ENCODE measurements around the gene BRAP.
"Not testable (repeated sequence)": the region's sequence is repeated elsewhere in the genome, so short reads cannot be mapped to it uniquely, and the experiment has no call there.

The BRAP gene

DNA sequence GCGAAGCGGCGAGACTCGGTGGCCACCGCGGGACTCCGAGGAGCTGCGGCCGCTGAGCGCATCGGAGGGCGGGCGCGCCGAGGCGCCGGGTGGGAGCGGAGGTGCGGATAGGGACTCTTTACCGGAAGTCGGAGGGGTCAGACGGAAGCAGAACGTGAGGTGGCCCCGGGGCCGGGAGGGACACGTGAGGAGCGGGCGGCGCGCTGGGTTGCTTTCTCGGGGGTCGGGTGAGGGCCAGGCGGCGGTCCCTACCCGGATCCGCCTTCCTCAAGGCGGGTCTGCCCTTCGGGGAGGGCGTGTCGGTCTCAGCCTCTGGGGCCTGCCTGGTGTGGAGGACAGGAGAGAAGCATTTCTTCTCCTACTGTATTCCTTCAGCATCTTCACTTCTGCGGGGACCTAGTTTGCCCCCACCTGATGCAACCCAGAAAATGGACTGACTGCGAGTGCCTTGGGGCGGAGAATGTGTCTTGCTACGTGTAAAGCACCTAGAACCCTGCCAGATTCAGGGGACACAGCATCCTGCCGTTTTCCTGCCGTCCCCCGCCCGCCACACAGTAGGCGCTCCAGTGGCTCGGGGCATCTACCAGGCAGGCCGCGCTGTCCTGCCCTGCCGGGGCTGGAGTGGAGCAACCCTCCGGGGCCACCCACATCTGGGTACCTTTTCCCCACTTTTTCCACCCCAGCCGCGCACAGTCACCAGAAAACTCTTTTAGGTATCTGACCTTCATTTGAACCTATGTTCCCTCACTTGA lies 86.1 kb downstream of the BRAP start:
- Histone ChIP-seq H3K27ac (ENCODE audit: low read depth, low read length) (peak overlapping the region; percentile 92), H3K9ac (ENCODE audit: low read length) (peak overlapping the region; percentile 84), H3K4me3 (ENCODE audit: low read length) (peak overlapping the region; percentile 78), H3K27me3 (ENCODE audit: control insufficient read depth, insufficient read depth, low read length) (no peaks in the 10 kb centered on the region), H3K4me1 (ENCODE audit: control insufficient read depth, insufficient read depth, low read length) (peaks cover 7% of the 10 kb centered on the region), H3K36me3 (ENCODE audit: control insufficient read depth, insufficient read depth, low read length) (no peaks in the 10 kb centered on the region)

DNA sequence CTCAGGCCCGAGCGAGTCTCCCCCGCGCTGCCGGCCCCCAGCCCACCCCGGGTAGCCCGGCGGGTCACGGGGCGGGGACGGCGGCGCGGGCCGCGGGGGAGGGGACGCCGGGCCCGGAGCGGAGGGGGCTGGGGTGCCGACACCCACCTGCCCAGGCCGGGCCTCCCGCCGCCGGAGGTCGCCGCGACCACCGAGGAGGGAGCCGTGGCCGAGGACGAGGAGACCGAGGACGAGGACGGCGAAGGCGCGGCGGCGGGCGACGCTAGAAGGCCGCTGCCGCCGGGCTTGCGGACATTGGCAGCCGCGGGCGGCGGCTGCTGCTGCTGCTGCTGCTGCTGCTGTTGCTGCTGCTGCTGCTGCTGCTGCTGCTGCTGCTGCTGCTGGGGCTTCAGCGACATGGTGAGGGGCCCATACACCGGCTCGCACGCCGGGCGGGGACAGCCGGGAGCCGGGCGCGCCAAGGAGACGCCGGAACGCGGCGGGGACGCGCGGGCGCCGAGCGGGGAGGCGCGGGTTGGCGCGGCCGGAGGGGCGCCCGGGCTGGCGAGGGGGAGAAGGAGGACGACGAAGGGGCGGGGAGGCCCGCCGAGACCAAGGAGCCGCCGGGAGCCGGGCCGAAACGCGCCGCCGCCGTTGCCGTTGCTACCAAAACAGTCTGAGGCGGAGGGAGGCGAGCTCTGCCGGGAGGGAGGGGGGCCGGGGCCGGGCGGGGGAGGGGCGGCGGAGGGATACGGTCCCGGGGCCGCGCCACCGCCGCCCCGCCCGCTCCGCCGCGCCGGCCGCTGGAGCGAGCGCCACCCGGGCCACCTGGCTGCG lies 86.9 kb downstream of the BRAP start, which contains the start of gene ATXN2:
TSS of gene ATXN2 (minus strand) at position 679 of the 816 bp plus-strand sequence. CDS start at position 398, 281 bp downstream.
- Histone ChIP-seq H3K27ac (ENCODE audit: low read depth, low read length) (peak within 1 kb of the TSS; percentile 92), H3K4me1 (ENCODE audit: control insufficient read depth, insufficient read depth, low read length) (peaks cover 7% of the 10 kb centered on the region), H3K4me3 (ENCODE audit: low read length) (peak within 1 kb of the TSS; percentile 78), H3K36me3 (ENCODE audit: control insufficient read depth, insufficient read depth, low read length) (no peaks in the 10 kb centered on the region), H3K9ac (ENCODE audit: low read length) (peak within 1 kb of the TSS; percentile 84), H3K27me3 (ENCODE audit: control insufficient read depth, insufficient read depth, low read length) (no peaks in the 10 kb centered on the region)

DNA sequence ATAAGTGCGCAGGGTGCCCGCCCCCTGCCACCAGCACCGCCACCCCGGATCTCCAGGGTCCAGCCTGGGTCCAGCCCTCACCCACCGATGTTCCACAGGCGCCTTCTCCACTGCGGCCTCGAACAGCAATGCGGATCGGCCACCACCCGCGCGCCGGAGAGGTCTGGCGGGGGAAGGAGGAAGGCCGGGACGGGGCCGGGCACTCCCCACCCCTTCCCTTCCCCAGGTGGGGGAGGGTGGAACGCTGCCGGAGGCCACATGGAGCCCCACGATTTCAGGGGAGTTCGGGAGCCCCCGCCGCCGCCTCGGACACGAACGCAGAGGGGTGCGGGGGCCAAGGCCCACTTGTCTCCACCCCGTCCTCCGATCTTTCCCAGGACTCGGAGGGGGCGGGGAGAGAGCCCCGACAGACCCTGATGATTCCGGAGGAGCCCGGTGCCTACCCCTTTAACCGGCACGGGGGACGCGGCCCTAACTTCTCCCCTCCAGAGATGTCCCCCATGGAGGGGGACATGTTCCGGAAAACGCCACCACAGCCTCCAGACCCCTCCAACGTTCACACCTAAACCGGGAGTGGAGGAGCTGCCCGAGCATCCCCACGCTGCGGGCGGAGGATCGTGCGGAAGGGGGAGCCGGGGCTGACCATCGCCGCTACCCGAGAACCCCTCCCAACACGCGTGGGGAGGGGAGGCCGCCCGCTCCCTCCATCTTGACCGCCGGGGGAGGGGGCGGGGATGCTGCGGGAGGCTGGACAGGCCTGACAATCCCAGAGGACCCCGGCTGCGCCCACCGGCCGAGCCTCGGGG lies 87.7 kb downstream of the BRAP start:
- Histone ChIP-seq H3K27me3 (ENCODE audit: control insufficient read depth, insufficient read depth, low read length) (no peaks in the 10 kb centered on the region), H3K27ac (ENCODE audit: low read depth, low read length) (peak overlapping the region; percentile 92), H3K4me3 (ENCODE audit: low read length) (peak overlapping the region; percentile 78), H3K36me3 (ENCODE audit: control insufficient read depth, insufficient read depth, low read length) (no peaks in the 10 kb centered on the region), H3K9ac (ENCODE audit: low read length) (peak overlapping the region; percentile 46), H3K4me1 (ENCODE audit: control insufficient read depth, insufficient read depth, low read length) (peaks cover 9% of the 10 kb centered on the region)

DNA sequence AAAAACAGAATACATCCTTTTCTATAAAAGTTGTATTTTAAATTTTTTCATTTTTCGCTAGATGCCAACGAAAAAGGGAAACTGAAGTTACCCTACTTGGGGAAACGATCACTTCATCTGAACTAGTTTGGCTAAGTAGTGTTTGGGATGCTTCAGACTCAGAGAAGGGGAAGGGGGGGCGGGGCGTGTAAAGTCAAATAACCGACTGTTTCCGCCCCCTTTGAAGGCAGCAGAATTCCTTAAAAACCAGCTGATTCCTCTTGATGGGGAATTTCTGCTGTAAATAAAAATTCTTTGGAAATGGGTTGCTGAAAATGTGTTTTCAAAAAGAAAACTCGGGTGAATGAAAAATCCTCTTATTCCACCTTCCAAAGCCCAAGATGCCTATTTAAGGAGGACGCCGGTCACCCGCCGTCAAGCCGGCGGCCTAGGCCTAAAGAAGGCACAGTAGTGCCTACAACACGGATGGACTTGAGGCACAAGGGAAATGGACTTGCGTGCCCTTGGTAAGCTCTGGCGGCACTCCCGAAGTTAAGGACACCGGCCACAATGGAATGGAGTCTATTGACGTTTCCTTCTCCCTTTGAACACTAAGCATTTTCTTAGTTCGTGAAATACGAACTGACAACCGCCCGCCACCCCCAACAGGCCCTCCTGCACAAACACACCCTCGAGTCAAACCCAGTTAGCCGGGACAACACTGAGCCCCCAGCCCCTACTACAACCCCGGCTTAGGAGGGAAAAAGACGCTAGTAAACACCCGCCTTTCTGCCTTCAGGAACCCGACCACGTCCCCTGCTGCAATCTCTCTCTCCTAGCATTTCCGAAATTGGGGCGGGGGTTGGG lies 88.5 kb downstream of the BRAP start:
- Histone ChIP-seq H3K4me1 (ENCODE audit: control insufficient read depth, insufficient read depth, low read length) (peaks cover 9% of the 10 kb centered on the region), H3K27ac (ENCODE audit: low read depth, low read length) (peak overlapping the region; percentile 92), H3K9ac (ENCODE audit: low read length) (peak overlapping the region; percentile 46), H3K27me3 (ENCODE audit: control insufficient read depth, insufficient read depth, low read length) (no peaks in the 10 kb centered on the region), H3K4me3 (ENCODE audit: low read length) (peak overlapping the region; percentile 78), H3K36me3 (ENCODE audit: control insufficient read depth, insufficient read depth, low read length) (no peaks in the 10 kb centered on the region)

DNA sequence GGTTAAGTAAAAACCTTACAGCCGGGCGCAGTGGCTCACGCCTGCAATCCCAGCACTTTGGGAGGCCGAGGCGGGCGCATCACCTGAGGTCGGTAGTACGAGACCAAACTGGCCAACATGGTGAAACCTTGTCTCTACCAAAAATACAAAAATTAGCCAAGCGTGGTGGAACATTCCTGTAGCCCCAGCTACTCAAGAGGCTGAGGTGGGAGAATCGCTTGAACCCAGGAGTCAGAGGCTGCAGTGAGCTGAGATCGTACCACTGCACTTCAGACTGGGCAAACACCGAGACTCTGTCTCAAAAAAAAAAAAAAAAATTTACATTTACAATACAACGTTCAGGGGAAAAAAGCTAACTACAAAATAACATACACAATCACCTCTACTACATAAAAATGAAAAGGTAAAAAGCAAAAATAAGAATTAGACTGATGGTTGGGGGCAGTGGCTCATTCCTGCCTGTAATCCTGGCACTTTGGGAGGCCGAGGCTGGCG lies 90.4 kb downstream of the BRAP start:
- H3K4me1 ChIP-seq (ENCODE audit: control insufficient read depth, insufficient read depth, low read length); H3K36me3 ChIP-seq (ENCODE audit: control insufficient read depth, insufficient read depth, low read length); H3K9ac ChIP-seq (ENCODE audit: low read length); H3K27me3 ChIP-seq (ENCODE audit: control insufficient read depth, insufficient read depth, low read length); H3K27ac ChIP-seq (ENCODE audit: low read depth, low read length); H3K4me3 ChIP-seq (ENCODE audit: low read length): not testable (repeated sequence)

All from rectal smooth muscle tissue (tissue), 1 donor.